MCF 10A (cell line): ENCODE results near the gene PPM1L. TPM values are rescaled to one million over a fixed set of nuclear protein-coding genes. Genes with fewer than 3 reads are reported as not detected.

Experiments used
- BruUV-seq: library from RNA; stranded (reverse); fragments of 400-500 nt; replicated peaks from 2 replicates; lab custom pipeline; 2021; lab: Mats Ljungman, UMichigan
- CTCF ChIA-PET: fragments of 300-600 bp; sonication (Branson Sonifier 250); formaldehyde crosslinking; extraction: SDS; loops from one replicate; lab custom pipeline; 2021; ENCODE audit warnings: antibody characterized with exemption, inconsistent platforms; lab: Yijun Ruan, JAX
- POLR2A ChIA-PET: fragments of 300-600, 350-650 bp; sonication (Branson Sonifier 250); formaldehyde crosslinking; extraction: SDS; loops from one replicate; lab custom pipeline; 2020; ENCODE audit warnings: antibody characterized with exemption, inconsistent platforms; lab: Yijun Ruan, JAX
- DNase-seq: peaks from one replicate; pipeline ENCODE4 v3.0.0-alpha.2; 2018; ENCODE audit not compliant: unreplicated experiment
- H3K27ac Mint-ChIP-seq: one replicate; pipeline ENCODE4 v1.8.0; 2022; ENCODE audit warnings: mild to moderate bottlenecking, low read depth, mixed read lengths; ENCODE audit not compliant: unreplicated experiment
- H3K27me3 Mint-ChIP-seq: one replicate; pipeline ENCODE4 v1.8.0; 2022; ENCODE audit warnings: mixed read lengths; ENCODE audit not compliant: insufficient read depth, unreplicated experiment
- H3K36me3 Mint-ChIP-seq: one replicate; pipeline ENCODE4 v1.8.0; 2022; ENCODE audit warnings: mild to moderate bottlenecking, moderate library complexity, mixed read lengths; ENCODE audit not compliant: insufficient read depth, unreplicated experiment
- H3K4me1 Mint-ChIP-seq: one replicate; pipeline ENCODE4 v1.8.0; 2022; ENCODE audit warnings: mixed read lengths; ENCODE audit not compliant: insufficient read depth, unreplicated experiment
- H3K4me3 Mint-ChIP-seq: one replicate; pipeline ENCODE4 v1.8.0; 2022; ENCODE audit warnings: mild to moderate bottlenecking, moderate library complexity, mixed read lengths; ENCODE audit not compliant: unreplicated experiment
- H3K9me3 Mint-ChIP-seq: one replicate; pipeline ENCODE4 v1.8.0; 2022; ENCODE audit warnings: mixed read lengths; ENCODE audit not compliant: unreplicated experiment
- CTCF ChIP-seq: fragments of 200-600 bp; IDR thresholded peaks from one replicate; pipeline ENCODE4 v1.8.0; 2022; ENCODE audit warnings: antibody characterized with exemption, mild to moderate bottlenecking; ENCODE audit not compliant: unreplicated experiment
- intact Hi-C: fragments of 100-400 bp; cut with micrococcal nuclease; formaldehyde crosslinking; loops from 2 replicates; pipeline ENCODE4 v1.14.1; 2022
- total RNA-seq: library from RNA; stranded (reverse); gene quantifications from 2 replicates; pipeline ENCODE4 v1.2.3, GENCODE V29; 2022

Gene PPM1L
- total RNA-seq, 1 experiment from 2014 or later, result 2.1 TPM

- no TSS peak for BruUV-seq
- Mint-ChIP-seq H3K27ac (no peak overlapping the region), H3K4me1 (peaks cover 7% of the 10 kb centered on the region), H3K27me3 (no peaks in the 10 kb centered on the region), H3K9me3 (no peaks in the 10 kb centered on the region), H3K4me3 (no peak overlapping the region), H3K36me3 (no peaks in the 10 kb centered on the region)
- no peak for TF ChIP-seq CTCF
- intact Hi-C loops, result no loop called here
- DNase-seq, result no peak
- ChIA-PET CTCF (interaction anchor here (0.7 to 2.3 kb wide), 4 partner anchors 40 to 181 kb away, joined by 3 to 8 read pairs (median 3); no protein-coding TSS in a partner anchor), POLR2A (interaction anchor here (0.7 kb wide), 3 partner anchors 15 to 682 kb away, joined by 3 read pairs; no protein-coding TSS in a partner anchor)
Observed at GRCh38 chr3:160735826-160736225, 20.2 kb upstream of the PPM1L start.

GRCh38 chr3:160738048-160738447 lies 18.0 kb upstream of the PPM1L start:
- Mint-ChIP-seq H3K36me3 (no peaks in the 10 kb centered on the region), H3K9me3 (no peaks in the 10 kb centered on the region), H3K4me1 (peaks cover 7% of the 10 kb centered on the region), H3K27ac (no peak overlapping the region), H3K4me3 (no peak overlapping the region), H3K27me3 (no peaks in the 10 kb centered on the region)
- intact Hi-C loops, result no loop called here
- BruUV-seq, result no TSS peak
- ChIA-PET POLR2A (interaction anchor here (0.6 kb wide), 1 partner anchor 85 kb away, joined by 4 read pairs; no protein-coding TSS in a partner anchor), CTCF (interaction anchor here (0.7 to 1.8 kb wide), 3 partner anchors 10 to 204 kb away, joined by 3 to 6 read pairs (median 3); no protein-coding TSS in a partner anchor)
- DNase-seq, result no peak
- no peak for TF ChIP-seq CTCF

GRCh38 chr3:160739079-160739478 lies 17.0 kb upstream of the PPM1L start:
- no TSS peak for BruUV-seq
- ChIA-PET CTCF (interaction anchor here (1.1 kb wide), 1 partner anchor 28 kb away, joined by 3 read pairs; no protein-coding TSS in a partner anchor), POLR2A (interaction anchor here (0.6 kb wide), 1 partner anchor 32 kb away, joined by 3 read pairs; no protein-coding TSS in a partner anchor)
- no peaks in the 10 kb centered on the region for H3K9me3 Mint-ChIP-seq
- no peaks in the 10 kb centered on the region for H3K27me3 Mint-ChIP-seq
- no peak overlapping the region for H3K27ac Mint-ChIP-seq
- intact Hi-C loops, result no loop called here
- no peaks in the 10 kb centered on the region for H3K36me3 Mint-ChIP-seq
- H3K4me3 Mint-ChIP-seq, result no peak overlapping the region
- peaks cover 7% of the 10 kb centered on the region for H3K4me1 Mint-ChIP-seq
- no peak for TF ChIP-seq CTCF
- DNase-seq, result peak; percentile 81

GRCh38 chr3:160746976-160747375 lies 9.1 kb upstream of the PPM1L start:
- no TSS peak for BruUV-seq
- Mint-ChIP-seq H3K36me3 (no peaks in the 10 kb centered on the region), H3K4me1 (no peaks in the 10 kb centered on the region), H3K4me3 (no peak overlapping the region), H3K27me3 (no peaks in the 10 kb centered on the region), H3K27ac (no peak overlapping the region), H3K9me3 (no peaks in the 10 kb centered on the region)
- intact Hi-C loops, result no loop called here
- DNase-seq, result no peak
- ChIA-PET POLR2A (interaction anchor here (0.7 to 1.3 kb wide), 2 partner anchors 8 to 222 kb away, joined by 3 to 4 read pairs; no protein-coding TSS in a partner anchor), CTCF (no interaction called here)
- no peak for TF ChIP-seq CTCF
